ENCODE data around the gene LRRC8A. TPM values are rescaled to one million over a fixed set of nuclear protein-coding genes. Genes with fewer than 3 reads are reported as not detected.
"Not testable (repeated sequence)": the region's sequence is repeated elsewhere in the genome, so short reads cannot be mapped to it uniquely, and the experiment has no call there.

The LRRC8A gene
- 27.7 and 28.4 TPM in 2 replicates for total RNA-seq

GRCh38 chr9:128881884-128882676 lies at the start of gene LRRC8A, which contains the start of gene KYAT1:
LRRC8A (plus strand) TSS chr9:128882133; CDS start chr9:128907165, 25,032 bp downstream.
KYAT1 (minus strand) TSS chr9:128881950; CDS start chr9:128845405, 36,545 bp downstream.
- no peaks in the 10 kb centered on the region for H3K9me3 Mint-ChIP-seq

GRCh38 chr9:128833696-128834095 lies 48.2 kb upstream of the LRRC8A start:
- Mint-ChIP-seq H3K36me3 (ENCODE audit: low read depth) (peaks cover 18% of the 10 kb centered on the region), H3K27me3 (no peaks in the 10 kb centered on the region), H3K27ac (no peak overlapping the region), H3K4me1 (peaks cover 6% of the 10 kb centered on the region), H3K4me3 (no peak overlapping the region), H3K9me3 (no peaks in the 10 kb centered on the region)
- DNase-seq = no peak
- intact Hi-C loops (cut with micrococcal nuclease) = no loop called here

More at GRCh38 chr9:128881884-128882676, at the start of gene LRRC8A, which contains the start of gene KYAT1:
- peak; percentile 100 for DNase-seq
- Mint-ChIP-seq H3K27me3 (no peaks in the 10 kb centered on the region), H3K36me3 (ENCODE audit: low read depth) (peaks cover 18% of the 10 kb centered on the region), H3K4me3 (peak within 1 kb of the TSS; percentile 97), H3K27ac (peak within 1 kb of the TSS; percentile 95), H3K4me1 (peaks cover 51% of the 10 kb centered on the region)
- intact Hi-C loops (cut with micrococcal nuclease) = loop anchor here (1.0 to 5.0 kb wide), 11 partner anchors 20 to 559 kb away; partner anchors contain the start of genes COQ4, DOLPP1, DYNC2I2 and ENDOG

DNA sequence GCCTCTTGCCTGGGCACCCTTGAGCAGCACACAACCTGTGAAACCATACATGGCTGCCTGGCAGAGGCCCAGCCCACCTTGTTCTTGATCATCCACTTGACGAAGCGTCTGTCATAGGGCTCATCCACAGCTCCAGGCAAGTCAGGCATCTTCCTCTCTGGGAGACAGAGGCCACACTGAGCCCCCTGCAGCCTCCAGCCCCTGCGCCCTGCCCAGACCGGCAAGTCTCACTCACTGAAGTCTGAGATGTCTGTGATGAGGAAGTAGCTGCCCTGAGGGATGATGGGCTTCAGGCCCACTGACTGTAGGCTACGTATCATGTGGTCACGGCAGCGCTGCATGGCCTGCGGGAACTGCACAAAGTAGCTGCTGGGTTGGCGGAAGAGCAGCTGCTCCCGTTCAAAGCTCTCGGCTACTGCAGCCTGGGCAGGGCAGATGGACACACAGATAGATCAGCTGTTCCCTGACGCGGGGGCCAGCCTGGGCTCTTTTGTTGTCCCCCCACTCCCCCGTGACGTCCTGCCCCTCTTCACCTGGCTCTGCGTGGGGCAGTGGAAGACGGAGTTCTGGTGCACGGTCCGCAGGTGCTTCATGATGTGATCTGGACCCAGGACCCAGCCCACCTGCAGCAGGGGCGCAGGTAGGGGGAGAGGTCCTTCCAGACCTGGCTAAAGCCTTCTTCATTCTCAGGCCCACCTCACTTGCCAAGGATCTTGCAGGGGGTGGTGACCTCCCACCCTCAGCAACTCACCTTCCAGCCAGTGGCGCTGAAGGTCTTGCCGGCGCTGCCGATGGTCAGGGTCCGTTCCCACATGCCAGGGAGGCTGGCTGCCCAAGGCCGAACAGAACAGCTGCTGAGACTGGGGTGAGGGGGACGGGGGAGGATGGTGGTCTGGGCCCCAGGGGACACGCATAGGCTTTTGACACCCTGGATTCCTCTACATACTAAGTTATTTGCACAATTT lies 46.4 kb upstream of the LRRC8A start:
- Mint-ChIP-seq H3K4me3 (no peak overlapping the region), H3K4me1 (no peaks in the 10 kb centered on the region), H3K27me3 (no peaks in the 10 kb centered on the region), H3K27ac (no peak overlapping the region), H3K9me3 (no peaks in the 10 kb centered on the region), H3K36me3 (ENCODE audit: low read depth) (peaks cover 11% of the 10 kb centered on the region)
- DNase-seq = peak; percentile 54
- intact Hi-C loops (cut with micrococcal nuclease) = no loop called here

- Mint-ChIP-seq H3K4me1 (no peaks in the 10 kb centered on the region), H3K9me3 (no peaks in the 10 kb centered on the region), H3K4me3 (no peak overlapping the region), H3K27ac (no peak overlapping the region), H3K36me3 (ENCODE audit: low read depth) (peaks cover 11% of the 10 kb centered on the region), H3K27me3 (no peaks in the 10 kb centered on the region)
- DNase-seq = no peak
- intact Hi-C loops (cut with micrococcal nuclease) = no loop called here
These were observed 45.3 kb upstream of the LRRC8A start for GRCh38 chr9:128836509-128837145.

GRCh38 chr9:128838338-128838737 lies 43.6 kb upstream of the LRRC8A start:
- no peak for DNase-seq
- Mint-ChIP-seq H3K36me3 (ENCODE audit: low read depth) (peaks cover 15% of the 10 kb centered on the region), H3K27me3 (no peaks in the 10 kb centered on the region), H3K4me1 (no peaks in the 10 kb centered on the region), H3K9me3 (no peaks in the 10 kb centered on the region), H3K4me3 (no peak overlapping the region), H3K27ac (no peak overlapping the region)
- intact Hi-C loops (cut with micrococcal nuclease) = no loop called here

DNA sequence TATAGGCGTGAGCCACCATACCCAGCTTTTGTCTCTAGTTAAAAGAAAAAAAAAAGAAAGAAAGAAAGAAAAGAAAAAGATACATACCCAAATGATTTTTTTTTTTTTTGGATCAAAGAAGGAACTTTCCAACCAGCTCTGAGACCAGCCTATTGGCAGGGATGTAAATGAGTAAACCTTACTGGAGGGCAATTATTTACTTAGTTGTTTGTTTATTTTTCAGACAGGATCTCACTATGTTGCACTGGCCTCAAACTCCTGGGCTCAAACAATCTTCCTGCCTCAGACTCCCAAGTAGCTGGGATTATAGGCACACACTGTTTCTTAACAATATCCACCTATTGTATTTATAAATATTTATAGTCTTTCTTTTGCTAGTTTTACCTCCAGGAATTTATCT lies 41.4 kb upstream of the LRRC8A start:
- H3K4me1 Mint-ChIP-seq = no peaks in the 10 kb centered on the region
- H3K36me3 Mint-ChIP-seq (ENCODE audit: low read depth) = peaks cover 8% of the 10 kb centered on the region
- intact Hi-C loops (cut with micrococcal nuclease) = no loop called here
- no peaks in the 10 kb centered on the region for H3K27me3 Mint-ChIP-seq
- H3K27ac Mint-ChIP-seq = no peak overlapping the region
- H3K9me3 Mint-ChIP-seq = no peaks in the 10 kb centered on the region
- no peak for DNase-seq
- no peak overlapping the region for H3K4me3 Mint-ChIP-seq

GRCh38 chr9:128841694-128842492 lies 40.0 kb upstream of the LRRC8A start:
- intact Hi-C loops (cut with micrococcal nuclease) = no loop called here
- Mint-ChIP-seq H3K4me3 (no peak overlapping the region), H3K27me3 (no peaks in the 10 kb centered on the region), H3K4me1 (no peaks in the 10 kb centered on the region), H3K9me3 (no peaks in the 10 kb centered on the region), H3K27ac (no peak overlapping the region), H3K36me3 (ENCODE audit: low read depth) (peaks cover 8% of the 10 kb centered on the region)
- no peak for DNase-seq

DNA sequence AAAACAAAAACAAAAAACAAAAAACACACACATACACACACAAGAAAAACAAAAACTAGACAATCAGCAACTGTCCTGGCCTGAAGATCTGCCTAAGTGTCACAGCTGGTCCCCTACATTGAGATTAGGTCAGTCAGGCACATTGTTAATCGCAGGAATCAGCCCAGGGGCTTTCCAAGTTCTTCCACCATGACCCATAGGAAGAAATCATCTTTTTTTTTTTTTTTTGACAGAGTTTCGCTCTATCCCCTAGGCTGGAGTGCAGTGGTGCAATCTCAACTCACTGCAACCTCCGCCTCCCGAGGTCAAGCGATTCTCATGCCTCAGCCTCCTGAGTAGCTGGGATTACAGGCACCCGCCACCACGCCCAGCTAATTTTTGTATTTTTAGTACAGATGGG lies 38.8 kb upstream of the LRRC8A start:
- intact Hi-C loops (cut with micrococcal nuclease); DNase-seq: not testable (repeated sequence)

GRCh38 chr9:128845186-128845931 lies 36.6 kb upstream of the LRRC8A start:
- DNase-seq = no peak
- Mint-ChIP-seq H3K4me3 (no peak overlapping the region), H3K27ac (no peak overlapping the region), H3K4me1 (no peaks in the 10 kb centered on the region), H3K9me3 (peaks cover 4% of the 10 kb centered on the region), H3K36me3 (ENCODE audit: low read depth) (peaks cover 13% of the 10 kb centered on the region), H3K27me3 (no peaks in the 10 kb centered on the region)
- intact Hi-C loops (cut with micrococcal nuclease) = no loop called here

More for the DNA sequence above, 38.8 kb upstream of the LRRC8A start:
- not testable (repeated sequence) for H3K27me3 Mint-ChIP-seq; H3K9me3 Mint-ChIP-seq; H3K36me3 Mint-ChIP-seq (ENCODE audit: low read depth); H3K27ac Mint-ChIP-seq; H3K4me3 Mint-ChIP-seq; H3K4me1 Mint-ChIP-seq

DNA sequence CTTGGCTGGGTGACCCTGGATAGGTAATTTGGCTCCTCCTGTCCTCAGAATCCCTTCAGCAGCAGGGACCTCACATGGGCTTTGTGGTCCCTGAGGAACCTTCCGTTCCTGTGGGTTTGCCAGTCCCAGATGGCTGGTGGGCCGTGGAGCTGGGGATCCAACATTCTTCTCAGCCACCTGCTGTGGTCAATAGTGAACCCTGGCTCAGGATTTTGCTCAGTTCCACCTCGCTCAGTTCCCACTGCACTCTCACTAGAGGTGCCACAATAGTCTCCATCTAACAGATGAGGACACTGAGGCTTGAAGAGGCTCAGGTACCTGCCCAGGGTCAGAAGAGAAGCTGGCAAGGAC lies 35.3 kb upstream of the LRRC8A start:
- no peak for DNase-seq
- H3K4me3 Mint-ChIP-seq = no peak overlapping the region
- H3K9me3 Mint-ChIP-seq = peaks cover 14% of the 10 kb centered on the region
- H3K27me3 Mint-ChIP-seq = no peaks in the 10 kb centered on the region
- H3K36me3 Mint-ChIP-seq (ENCODE audit: low read depth) = peaks cover 22% of the 10 kb centered on the region
- no peaks in the 10 kb centered on the region for H3K4me1 Mint-ChIP-seq
- intact Hi-C loops (cut with micrococcal nuclease) = no loop called here
- no peak overlapping the region for H3K27ac Mint-ChIP-seq

- Mint-ChIP-seq H3K9me3 (peaks cover 14% of the 10 kb centered on the region), H3K27me3 (no peaks in the 10 kb centered on the region), H3K27ac (no peak overlapping the region), H3K4me3 (no peak overlapping the region), H3K4me1 (no peaks in the 10 kb centered on the region), H3K36me3 (ENCODE audit: low read depth) (peaks cover 18% of the 10 kb centered on the region)
- intact Hi-C loops (cut with micrococcal nuclease) = no loop called here
- no peak for DNase-seq
These were observed 34.1 kb upstream of the LRRC8A start for GRCh38 chr9:128847803-128848202.

- H3K27ac Mint-ChIP-seq; H3K27me3 Mint-ChIP-seq; intact Hi-C loops (cut with micrococcal nuclease); DNase-seq; H3K4me1 Mint-ChIP-seq; H3K4me3 Mint-ChIP-seq: not testable (repeated sequence)
- Mint-ChIP-seq H3K36me3 (ENCODE audit: low read depth) (peaks cover 18% of the 10 kb centered on the region), H3K9me3 (peaks cover 14% of the 10 kb centered on the region)
These were observed 30.9 kb upstream of the LRRC8A start for GRCh38 chr9:128851024-128851423.
